Measurements from ENCODE around the gene MUC13. TPM values are rescaled to one million over a fixed set of nuclear protein-coding genes. Genes with fewer than 3 reads are reported as not detected.

The MUC13 gene
- polyA plus RNA-seq, 2 of the 4 experiments (the other 2 are of a cell fraction) = 5.5 to 8.8 TPM

GRCh38 chr3:124896824-124897526 lies 37.6 kb downstream of the MUC13 start:
- DNase-seq (ENCODE audit: low read depth in 1 of 2, low spot score in 1 of 2) = no peak
- ChIA-PET POLR2A (interaction anchor here (0.6 to 2.3 kb wide), 2 partner anchors 11 to 20 kb away, joined by 3 to 16 read pairs; partner anchors contain the start of gene ITGB5), CTCF (interaction anchor here (1.0 to 4.7 kb wide), 4 partner anchors 69 to 137 kb away, joined by 3 to 47 read pairs (median 8); no protein-coding TSS in a partner anchor)
- FAIRE-seq = no peak
- 94% methylated on average over 1 of the region's 1 CpG for WGBS (ENCODE audit: missing lambda C conversion rate)
- H3K4me1 ChIP-seq = peaks cover 30% of the 10 kb centered on the region
- no peaks in the 10 kb centered on the region for H3K9me3 ChIP-seq
- TF ChIP-seq JUN (IDR thresholded peaks at IDR 0.05) = no peak
- no peak for TF ChIP-seq ATOH8 (CRISPR knock-in tag; IDR thresholded peaks at IDR 0.05; ENCODE audit: low read depth)
- TF ChIP-seq ESRRA (IDR thresholded peaks at IDR 0.05; ENCODE audit: borderline replicate concordance, low read length) = no peak
- no peak for TF ChIP-seq NR3C1 (IDR thresholded peaks at IDR 0.05)
- TF ChIP-seq RARB (CRISPR knock-in tag; IDR thresholded peaks at IDR 0.05) = no peak
- TF ChIP-seq SMC3 (IDR thresholded peaks at IDR 0.05) = no peak
- no peak for TF ChIP-seq ZSCAN20 (CRISPR knock-in tag; IDR thresholded peaks at IDR 0.05)
- TF ChIP-seq EP300 (IDR thresholded peaks at IDR 0.05) = no peak
- no peak for TF ChIP-seq GATA3 (IDR thresholded peaks at IDR 0.05; ENCODE audit: borderline replicate concordance)
- H3K27ac ChIP-seq = no peak overlapping the region
- ATAC-seq = no peak
- no peak overlapping the region for H3K4me3 ChIP-seq
- H3K4me2 ChIP-seq = no peak overlapping the region

GRCh38 chr3:124895756-124896155 lies 38.8 kb downstream of the MUC13 start:
- no peak overlapping the region for H3K4me3 ChIP-seq
- 90% methylated on average over 7 of the region's 7 CpGs for WGBS (ENCODE audit: missing lambda C conversion rate)
- DNase-seq (ENCODE audit: low read depth in 1 of 2, low spot score in 1 of 2) (no peak), FAIRE-seq (no peak), ATAC-seq (no peak)
- H3K27ac ChIP-seq = no peak overlapping the region
- H3K4me1 ChIP-seq = peaks cover 24% of the 10 kb centered on the region
- CTCF ChIA-PET = interaction anchor here (0.6 to 4.7 kb wide), 10 partner anchors 8 to 135 kb away, joined by 3 to 47 read pairs (median 4); partner anchors contain the start of gene ITGB5
- no peak for TF ChIP-seq NPAS2 (CRISPR knock-in tag; IDR thresholded peaks at IDR 0.05; ENCODE audit: borderline replicate concordance)
- TF ChIP-seq EP300 (IDR thresholded peaks at IDR 0.05) = no peak
- no peak for TF ChIP-seq ZC3H11A (IDR thresholded peaks at IDR 0.05)
- no peak for TF ChIP-seq KDM5A (IDR thresholded peaks at IDR 0.05)
- no peak for TF ChIP-seq CBX8 (IDR thresholded peaks at IDR 0.05)
- no peak for TF ChIP-seq BCL3 (IDR thresholded peaks at IDR 0.05)
- no peak for TF ChIP-seq FOXS1 (CRISPR knock-in tag; IDR thresholded peaks at IDR 0.05)
- no peak for TF ChIP-seq REST (IDR thresholded peaks at IDR 0.05)
- no peak for TF ChIP-seq SREBF2 (IDR thresholded peaks at IDR 0.05)
- TF ChIP-seq RAD21 (conservative IDR thresholded peaks at IDR 0.05 in 1 of 2, IDR thresholded peaks at IDR 0.05 in 1 of 2) = no peak
- TF ChIP-seq JUN (IDR thresholded peaks at IDR 0.05) = no peak
- TF ChIP-seq POLR2AphosphoS2 (conservative IDR thresholded peaks at IDR 0.05; ENCODE audit: low read length) = no peak
- TF ChIP-seq HES2 (IDR thresholded peaks at IDR 0.05) = no peak
- TF ChIP-seq HDAC2 (IDR thresholded peaks at IDR 0.05) = no peak
- no peak for TF ChIP-seq CHD4 (IDR thresholded peaks at IDR 0.05; ENCODE audit: borderline replicate concordance)
- TF ChIP-seq CHD2 (IDR thresholded peaks at IDR 0.05; ENCODE audit: low read length, partially characterized antibody) = no peak
- no peak overlapping the region for H3K4me2 ChIP-seq
- POLR2A ChIA-PET = interaction anchor here (2.3 kb wide), 1 partner anchor 9 kb away, joined by 16 read pairs; the partner anchor contains the start of gene ITGB5
- no peaks in the 10 kb centered on the region for H3K9me3 ChIP-seq
